ENCODE data around the gene KCNJ4. TPM values are rescaled to one million over a fixed set of nuclear protein-coding genes. Genes with fewer than 3 reads are reported as not detected.

Gene KCNJ4
- total and polyA plus RNA-seq, 10 of the 15 experiments (the other 5 are each of a cell fraction or from before 2014, with no cell fraction given), result not detected

- TF ChIP-seq ATF7 (IDR thresholded peaks at IDR 0.05; ENCODE audit: low read depth) (no peak), ZZZ3 (IDR thresholded peaks at IDR 0.05; ENCODE audit: control insufficient read depth, insufficient read length, low read depth) (no peak), BHLHE40 (IDR thresholded peaks at IDR 0.05; ENCODE audit: borderline replicate concordance in 1 of 2, low read depth in 2 of 2, low read length in 1 of 2) (no peak)
Measured at GRCh38 chr22:38428714-38429113, 26.3 kb downstream of the KCNJ4 start (continued).

- in situ Hi-C loops (cut with MboI), result no loop called here
Measured at GRCh38 chr22:38427940-38428339, 27.1 kb downstream of the KCNJ4 start.

More at GRCh38 chr22:38427940-38428339, 27.1 kb downstream of the KCNJ4 start:
- H3K4me2 ChIP-seq (ENCODE audit: control insufficient read depth, insufficient read depth), result no peak overlapping the region
- no peak overlapping the region for H3K27ac ChIP-seq (ENCODE audit: control insufficient read depth, insufficient read depth)
- ChIA-PET SMC1A (ENCODE audit: uncharacterized antibody, unreplicated experiment) (no interaction called here), CTCF (no interaction called here), RAD21 (ENCODE audit: unreplicated experiment) (no interaction called here), POLR2A (no interaction called here)
- no peak overlapping the region for H3K9ac ChIP-seq (ENCODE audit: control insufficient read depth, insufficient read depth, low read length)
- 83% methylated on average over 30 of the region's 31 CpGs for WGBS (ENCODE audit: insufficient coverage, insufficient replicate concordance, low lambda C conversion rate, missing lambda C conversion rate)
- intact Hi-C loops (cut with micrococcal nuclease; ENCODE audit: unreplicated experiment), result no loop called here
- H3K4me3 ChIP-seq, result no peak overlapping the region
- H4K20me1 ChIP-seq (ENCODE audit: control insufficient read depth, insufficient read depth), result no peaks in the 10 kb centered on the region
- FAIRE-seq (no peak), DNase-seq (ENCODE audit: low read depth, low spot score) (no peak), ATAC-seq (no peak)
- no peaks in the 10 kb centered on the region for H3K36me3 ChIP-seq (ENCODE audit: control insufficient read depth in 2 of 2, insufficient read depth in 2 of 2, low read length in 1 of 2)
- H3K9me3 ChIP-seq (replicated peaks; ENCODE audit: control insufficient read depth, insufficient read depth, low read length), result no peaks in the 10 kb centered on the region
- H2AFZ ChIP-seq (ENCODE audit: control insufficient read depth, low read depth, low read length), result no peak overlapping the region
- H3K4me1 ChIP-seq (ENCODE audit: control insufficient read depth, insufficient read depth, low read length), result no peaks in the 10 kb centered on the region
- no peaks in the 10 kb centered on the region for H3K79me2 ChIP-seq (ENCODE audit: control insufficient read depth, insufficient read depth, low read length)
- no peak for TF ChIP-seq BACH1 (IDR thresholded peaks at IDR 0.05; ENCODE audit: borderline replicate concordance)
- no peak for TF ChIP-seq NRF1 (conservative IDR thresholded peaks at IDR 0.05; ENCODE audit: low read depth, low read length)
- no peak for TF ChIP-seq SREBF1 (IDR thresholded peaks at IDR 0.05; ENCODE audit: low read length)
- TF ChIP-seq ZNF217 (IDR thresholded peaks at IDR 0.05), result no peak
- TF ChIP-seq CHD2 (IDR thresholded peaks at IDR 0.05; ENCODE audit: borderline replicate concordance, low read depth, low read length), result no peak
- TF ChIP-seq NR2C2 (IDR thresholded peaks at IDR 0.05; ENCODE audit: borderline replicate concordance, control insufficient read depth, insufficient read length, low read depth), result no peak
- no peak for TF ChIP-seq TCF12 (IDR thresholded peaks at IDR 0.05; ENCODE audit: low read depth, low read length)
- no peak for TF ChIP-seq EGR1 (IDR thresholded peaks at IDR 0.05; ENCODE audit: borderline replicate concordance in 1 of 2, low read depth in 2 of 2, low read length in 2 of 2)
- no peak for TF ChIP-seq JUNB (IDR thresholded peaks at IDR 0.05)
- no peak for TF ChIP-seq SREBF2 (IDR thresholded peaks at IDR 0.05; ENCODE audit: low read length)
- no peak for TF ChIP-seq CREM (IDR thresholded peaks at IDR 0.05; ENCODE audit: low read depth)
- no peak for TF ChIP-seq ZNF24 (IDR thresholded peaks at IDR 0.05)
- TF ChIP-seq REST (IDR thresholded peaks at IDR 0.05; ENCODE audit: low read depth, low read length), result no peak
- no peak for TF ChIP-seq IKZF2 (IDR thresholded peaks at IDR 0.05)
- TF ChIP-seq RELB (IDR thresholded peaks at IDR 0.05; ENCODE audit: low read depth), result no peak
- TF ChIP-seq SUPT20H (IDR thresholded peaks at IDR 0.05; ENCODE audit: borderline replicate concordance, control insufficient read depth, low read depth, low read length), result no peak
- BruUV-seq (replicated peaks), result no TSS peak
- no peaks in the 10 kb centered on the region for H3K27me3 ChIP-seq (replicated peaks in 1 of 2; ENCODE audit: control insufficient read depth in 2 of 2, insufficient read depth in 2 of 2, low read length in 1 of 2)
